Measurements from ENCODE around the gene MDFI.

DNA sequence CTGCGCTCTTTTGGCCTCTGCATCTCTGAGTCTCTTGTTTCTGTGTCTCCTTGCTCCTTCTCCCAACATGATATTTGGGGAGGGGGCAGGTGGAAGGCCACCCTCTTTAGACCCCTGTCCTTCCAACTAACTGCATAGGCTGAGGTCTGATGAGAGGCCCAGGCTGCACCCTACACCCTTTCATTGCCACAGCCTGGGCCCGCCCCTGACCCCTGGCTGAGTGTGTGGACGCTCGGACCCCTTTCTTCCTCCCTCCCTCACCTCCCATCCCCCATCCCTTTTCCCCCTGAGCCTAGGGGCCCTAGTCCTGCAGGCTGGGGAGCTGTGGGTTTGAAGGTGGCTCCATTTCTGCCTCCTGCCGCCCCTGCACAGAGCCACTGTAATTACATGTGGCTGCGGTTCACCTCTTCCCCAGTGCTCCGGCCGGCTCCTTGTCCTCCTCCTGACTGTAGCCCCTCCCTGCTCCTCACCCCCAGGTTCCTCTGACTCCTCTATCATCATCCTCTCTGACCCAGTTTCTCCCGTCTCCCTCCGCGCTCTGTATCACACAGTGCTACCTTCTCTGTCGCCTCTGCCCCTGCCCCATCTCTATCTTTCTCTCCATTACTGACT, 6.8 kb downstream of the MDFI start:
- TF ChIP-seq, protein P1, sequence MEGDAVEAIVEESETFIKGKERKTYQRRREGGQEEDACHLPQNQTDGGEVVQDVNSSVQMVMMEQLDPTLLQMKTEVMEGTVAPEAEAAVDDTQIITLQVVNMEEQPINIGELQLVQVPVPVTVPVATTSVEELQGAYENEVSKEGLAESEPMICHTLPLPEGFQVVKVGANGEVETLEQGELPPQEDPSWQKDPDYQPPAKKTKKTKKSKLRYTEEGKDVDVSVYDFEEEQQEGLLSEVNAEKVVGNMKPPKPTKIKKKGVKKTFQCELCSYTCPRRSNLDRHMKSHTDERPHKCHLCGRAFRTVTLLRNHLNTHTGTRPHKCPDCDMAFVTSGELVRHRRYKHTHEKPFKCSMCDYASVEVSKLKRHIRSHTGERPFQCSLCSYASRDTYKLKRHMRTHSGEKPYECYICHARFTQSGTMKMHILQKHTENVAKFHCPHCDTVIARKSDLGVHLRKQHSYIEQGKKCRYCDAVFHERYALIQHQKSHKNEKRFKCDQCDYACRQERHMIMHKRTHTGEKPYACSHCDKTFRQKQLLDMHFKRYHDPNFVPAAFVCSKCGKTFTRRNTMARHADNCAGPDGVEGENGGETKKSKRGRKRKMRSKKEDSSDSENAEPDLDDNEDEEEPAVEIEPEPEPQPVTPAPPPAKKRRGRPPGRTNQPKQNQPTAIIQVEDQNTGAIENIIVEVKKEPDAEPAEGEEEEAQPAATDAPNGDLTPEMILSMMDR (IDR thresholded peaks at IDR 0.05; ENCODE audit: insufficient read depth, low read length), result no peak
- TF ChIP-seq SPI1 (IDR thresholded peaks at IDR 0.05; ENCODE audit: borderline replicate concordance, low read depth) (no peak), POLR2AphosphoS5 (IDR thresholded peaks at IDR 0.05; ENCODE audit: low read depth) (no peak)

All from HL-60 (cell line).